Fibroblast of gingiva (primary cell): ENCODE measurements around the gene TNFRSF9.
"Not testable (repeated sequence)": the region's sequence is repeated elsewhere in the genome, so short reads cannot be mapped to it uniquely, and the experiment has no call there.

Experiments
- DNase-seq: peaks from one replicate; pipeline ENCODE4 v3.0.0-alpha.2; 2011; ENCODE audit warnings: low read depth

Gene TNFRSF9

DNA sequence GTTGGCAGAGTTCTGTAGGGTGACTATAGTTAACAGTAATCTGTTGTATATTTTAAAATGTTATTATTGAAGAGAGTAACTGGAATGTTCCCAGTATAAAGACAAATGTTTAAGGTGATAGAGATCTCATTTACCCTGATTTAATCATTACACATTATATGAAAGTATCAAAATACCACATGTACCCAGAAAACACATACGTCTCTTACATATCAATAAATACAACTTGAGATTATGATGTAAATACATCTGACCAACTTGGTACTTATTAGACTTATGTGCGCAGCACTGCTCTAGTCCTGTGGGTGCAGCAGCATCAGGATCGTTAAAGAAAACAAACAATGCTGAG lies 20.2 kb upstream of the TNFRSF9 start:
- DNase-seq: no peak

DNA sequence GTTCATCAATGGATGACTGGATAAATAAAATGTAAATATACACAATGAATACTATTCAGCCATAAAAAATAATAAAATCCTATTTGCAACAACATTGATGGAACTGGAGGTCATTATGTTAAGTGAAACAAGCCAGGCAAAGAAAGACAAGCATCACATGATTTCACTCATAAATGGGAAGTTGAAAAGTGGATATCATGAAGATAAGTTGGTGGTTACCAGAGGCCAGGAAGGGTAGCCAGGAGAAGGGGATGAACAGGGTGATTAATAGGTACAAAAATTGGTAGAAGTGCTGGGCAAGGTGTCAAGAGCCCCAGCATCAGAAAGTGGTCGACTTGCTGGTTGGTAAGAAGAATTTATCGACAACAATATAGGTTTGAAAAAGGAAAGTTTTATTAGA lies 19.5 kb upstream of the TNFRSF9 start:
- DNase-seq: no peak

DNA sequence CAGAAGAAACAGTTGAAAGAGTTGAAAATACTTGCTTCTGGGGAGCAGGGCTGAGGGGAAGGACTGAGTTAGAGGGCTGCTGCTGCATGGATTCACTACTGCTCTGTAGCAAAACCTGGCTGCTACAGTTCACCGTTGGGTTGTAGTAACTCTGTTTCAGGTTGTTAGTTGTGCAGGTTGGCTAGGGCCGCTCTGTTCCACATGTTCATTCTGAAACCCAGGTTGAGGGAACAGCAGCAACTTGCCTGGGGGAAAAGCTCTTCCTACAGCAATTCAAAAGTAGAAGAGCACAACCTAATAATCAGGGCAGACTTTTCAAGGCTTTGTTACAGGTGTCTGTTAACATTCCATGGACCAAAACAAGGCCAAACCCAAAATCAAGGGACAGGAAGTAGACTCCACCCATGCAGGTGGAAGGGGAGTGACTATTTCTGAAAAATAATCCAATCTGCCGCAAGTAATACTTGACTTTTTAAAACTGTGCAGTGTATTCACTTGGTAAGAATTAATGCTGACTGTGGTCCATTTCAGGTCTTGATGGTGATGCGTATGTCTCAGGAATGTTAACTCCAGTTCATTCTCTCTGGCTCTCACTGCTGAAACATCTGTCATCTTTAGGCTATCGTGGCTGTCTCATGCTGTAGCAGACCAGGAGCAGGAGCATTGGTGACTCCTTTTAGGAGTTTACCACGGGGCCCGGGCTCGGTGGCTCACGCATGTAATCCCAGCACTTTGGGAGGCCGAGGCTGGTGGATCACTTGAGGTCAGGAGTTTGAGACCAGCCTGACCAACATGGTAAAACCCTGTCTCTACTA lies 15.8 kb upstream of the TNFRSF9 start:
- no peak for DNase-seq

DNA sequence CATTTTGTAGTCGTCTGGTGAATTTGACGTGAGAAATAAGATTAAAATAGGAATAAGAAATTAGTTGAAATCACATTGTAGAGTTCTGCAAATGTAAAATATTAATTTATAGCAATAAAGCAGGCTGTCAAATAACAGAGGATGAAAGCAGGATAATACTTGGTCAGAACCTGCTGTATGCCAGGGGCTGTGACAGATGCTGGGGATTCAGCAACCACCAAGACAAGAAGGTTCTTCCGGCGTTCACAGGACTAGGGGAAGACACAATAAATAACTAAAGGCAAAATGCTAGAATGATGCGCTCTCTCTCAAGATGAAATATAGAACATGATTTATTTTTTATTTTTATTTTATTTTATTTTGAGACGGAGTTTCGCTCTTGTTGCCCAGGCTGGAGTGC lies 14.0 kb upstream of the TNFRSF9 start:
- DNase-seq: no peak

DNA sequence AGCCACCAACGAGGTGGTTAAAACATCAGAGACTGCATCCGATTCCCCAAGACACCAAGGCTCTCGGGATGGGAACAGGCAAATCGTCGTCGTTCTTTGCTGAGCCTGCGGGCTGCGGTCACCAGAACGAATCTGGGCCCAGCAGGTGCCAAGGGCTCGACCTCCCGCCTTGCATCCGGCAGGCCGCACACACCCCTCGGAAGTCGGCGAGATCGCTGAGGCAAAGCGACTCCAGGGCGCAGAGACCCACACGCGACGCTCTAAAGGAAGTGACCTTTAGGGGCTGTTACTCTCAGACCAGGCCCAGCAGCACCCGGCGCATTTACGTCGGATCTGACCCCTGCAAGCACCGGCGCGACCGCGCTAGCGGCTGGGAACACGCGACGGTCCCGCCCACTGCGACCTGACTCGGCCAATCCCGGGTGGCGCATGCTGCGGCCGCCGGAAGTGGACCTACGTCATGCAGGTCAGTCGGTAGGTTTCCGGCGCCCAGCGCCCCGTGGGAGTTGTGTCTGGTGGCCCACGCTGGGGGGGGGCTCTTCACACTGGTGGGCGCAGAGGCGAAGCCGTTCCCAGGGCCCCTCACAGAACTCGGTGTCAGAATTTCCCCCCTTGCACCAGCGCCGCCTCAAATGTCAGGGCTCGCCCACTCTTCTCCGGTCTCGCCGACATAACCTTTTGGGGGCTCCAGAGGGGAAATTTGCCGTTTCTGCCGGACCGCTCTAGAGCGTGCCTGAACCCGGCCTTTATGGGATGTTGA lies 13.4 kb upstream of the TNFRSF9 start:
- peak; percentile 90 for DNase-seq

DNA sequence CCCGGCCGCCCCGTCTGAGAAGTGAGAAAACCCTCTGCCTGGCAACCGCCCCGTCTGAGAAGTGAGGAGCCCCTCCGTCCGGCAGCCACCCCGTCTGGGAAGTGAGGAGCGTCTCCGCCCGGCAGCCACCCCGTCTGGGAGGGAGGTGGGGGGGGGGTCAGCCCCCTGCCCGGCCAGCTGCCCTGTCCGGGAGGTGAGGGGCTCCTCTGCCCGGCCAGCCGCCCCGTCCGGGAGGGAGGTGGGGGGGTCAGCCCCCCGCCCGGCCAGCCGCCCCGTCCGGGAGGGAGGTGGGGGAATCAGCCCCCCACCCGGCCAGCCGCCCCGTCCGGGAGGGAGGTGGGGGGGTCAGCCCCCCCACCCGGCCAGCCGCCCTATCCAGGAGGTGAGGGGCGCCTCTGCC lies 12.2 kb upstream of the TNFRSF9 start:
- DNase-seq: not testable (repeated sequence)

DNA sequence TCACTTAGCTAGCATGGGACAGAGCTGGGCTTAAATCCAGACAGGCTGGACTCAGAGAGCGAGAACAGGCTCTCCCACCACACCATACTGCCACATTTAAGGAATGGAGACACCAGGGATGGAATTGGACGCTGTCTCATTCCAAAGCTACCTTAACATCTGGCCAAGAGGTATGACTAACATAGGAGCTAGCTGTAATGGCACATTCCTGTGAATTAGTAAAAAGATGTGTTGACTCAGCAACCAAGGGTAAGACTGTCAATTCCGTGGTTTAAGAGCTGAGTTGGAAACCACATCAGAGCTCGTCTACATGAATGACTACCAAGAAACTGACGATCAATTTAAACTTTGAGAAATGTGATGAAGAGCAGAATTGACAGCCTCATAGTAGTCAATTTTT lies 8.3 kb upstream of the TNFRSF9 start:
- peak; percentile 35 for DNase-seq

DNA sequence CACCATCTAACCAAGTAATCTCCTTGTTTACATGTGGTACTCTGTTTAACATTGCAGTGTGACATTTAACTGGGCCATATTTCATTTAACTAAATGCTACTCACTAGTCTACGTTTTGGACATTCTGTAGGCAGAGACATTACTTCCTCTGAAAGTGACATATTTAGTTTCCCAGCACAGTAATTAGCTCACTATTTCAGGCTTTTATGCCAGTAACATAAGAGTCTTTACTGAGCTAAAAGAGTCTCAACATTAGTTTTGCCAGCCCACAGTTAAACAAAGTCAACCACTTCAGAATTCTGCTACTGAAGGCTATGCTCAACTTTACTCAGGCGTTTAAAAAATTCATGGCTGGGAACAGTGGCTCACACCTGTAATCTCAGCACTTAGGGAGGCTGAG lies 2.6 kb upstream of the TNFRSF9 start:
- no peak for DNase-seq

DNA sequence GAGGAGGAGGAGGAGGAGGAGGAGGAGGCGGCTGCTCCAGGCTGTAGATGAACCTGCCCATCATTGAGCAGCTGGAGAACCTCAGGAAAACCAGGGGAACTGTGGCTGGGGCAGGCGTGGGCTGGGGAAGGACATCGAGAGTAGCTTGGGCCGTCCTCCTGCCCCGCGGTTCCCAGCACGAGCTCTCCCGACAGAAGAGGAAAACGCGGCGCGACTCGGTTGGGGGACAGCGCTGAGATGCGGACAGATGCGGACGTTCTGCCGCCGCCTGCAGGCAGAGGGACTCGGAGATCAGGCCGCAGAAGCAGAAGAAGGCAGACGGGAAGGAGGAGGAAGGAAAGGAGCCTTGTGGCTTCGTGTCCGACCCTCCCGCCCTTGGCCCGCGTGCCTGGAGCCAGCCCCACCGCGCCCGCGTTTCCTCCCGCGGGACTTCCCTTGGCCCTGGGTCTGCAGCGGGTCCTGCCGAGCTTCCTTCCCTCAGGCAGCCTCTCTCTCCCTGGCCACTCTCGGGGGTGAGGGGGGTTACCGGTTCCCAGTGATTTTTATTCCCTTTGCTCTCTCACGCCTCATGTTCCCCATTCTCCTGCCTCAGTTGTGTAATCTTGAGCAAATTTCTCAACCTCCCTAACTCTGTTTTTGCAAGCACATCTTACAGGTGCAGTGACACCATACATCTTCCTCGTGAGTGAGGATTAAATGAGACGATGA lies 1.7 kb upstream of the TNFRSF9 start:
- DNase-seq: peak; percentile 52

DNA sequence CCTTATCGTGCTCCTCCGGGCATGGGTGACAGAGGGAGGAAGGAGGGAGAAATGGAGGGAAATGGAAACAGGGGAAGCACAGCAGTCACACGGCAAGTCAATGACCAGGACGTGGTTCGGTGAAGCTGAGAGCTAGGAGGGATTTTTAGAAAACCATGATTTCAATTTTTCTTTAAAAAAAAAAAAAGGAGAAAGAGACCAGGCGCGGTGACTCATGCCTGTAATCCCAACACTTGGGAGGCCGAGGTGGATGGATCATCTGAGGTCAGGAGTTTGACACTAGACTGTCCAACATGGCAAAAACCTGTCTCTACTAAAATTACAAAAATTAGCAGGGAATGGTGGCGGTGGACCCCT lies 776 bp upstream of the TNFRSF9 start:
- no peak for DNase-seq

DNA sequence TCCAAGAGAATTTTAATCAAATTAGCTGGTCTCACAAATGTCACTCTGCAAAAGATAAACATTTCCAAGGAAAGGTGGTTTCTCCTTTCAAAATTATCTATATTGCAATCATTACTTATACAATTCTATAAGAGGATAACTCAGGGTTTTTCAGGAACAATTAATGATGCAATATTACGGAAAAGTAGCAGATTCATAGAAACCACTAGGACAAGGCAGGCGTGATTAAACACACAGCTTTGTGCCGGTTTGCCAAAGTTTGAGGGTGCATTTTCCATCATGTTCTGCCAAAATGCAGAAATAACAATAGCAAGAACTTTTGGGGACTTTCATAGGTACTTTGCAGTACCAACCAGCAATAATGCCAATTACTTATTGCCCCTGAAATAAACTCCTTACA lies 605 bp downstream of the TNFRSF9 start:
- DNase-seq: no peak

DNA sequence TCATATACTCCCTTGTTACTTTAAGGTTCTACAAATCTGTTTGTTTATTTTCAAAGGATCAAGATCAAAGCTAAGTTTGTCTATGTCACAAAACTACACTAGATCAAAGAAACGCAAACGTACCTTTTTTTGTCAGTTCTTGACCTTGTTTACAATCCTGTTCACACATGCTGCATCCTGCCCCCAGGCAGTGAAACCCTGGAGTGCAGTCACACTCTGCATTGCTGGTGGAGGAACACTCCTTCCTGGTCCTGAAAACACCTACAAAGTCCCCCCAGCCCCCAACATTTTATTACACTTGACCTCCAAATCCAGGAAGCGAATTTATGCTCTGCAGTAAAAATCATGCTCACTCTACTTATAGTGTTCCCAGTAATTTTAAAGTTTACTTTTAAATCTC lies 2.6 kb downstream of the TNFRSF9 start:
- no peak for DNase-seq

DNA sequence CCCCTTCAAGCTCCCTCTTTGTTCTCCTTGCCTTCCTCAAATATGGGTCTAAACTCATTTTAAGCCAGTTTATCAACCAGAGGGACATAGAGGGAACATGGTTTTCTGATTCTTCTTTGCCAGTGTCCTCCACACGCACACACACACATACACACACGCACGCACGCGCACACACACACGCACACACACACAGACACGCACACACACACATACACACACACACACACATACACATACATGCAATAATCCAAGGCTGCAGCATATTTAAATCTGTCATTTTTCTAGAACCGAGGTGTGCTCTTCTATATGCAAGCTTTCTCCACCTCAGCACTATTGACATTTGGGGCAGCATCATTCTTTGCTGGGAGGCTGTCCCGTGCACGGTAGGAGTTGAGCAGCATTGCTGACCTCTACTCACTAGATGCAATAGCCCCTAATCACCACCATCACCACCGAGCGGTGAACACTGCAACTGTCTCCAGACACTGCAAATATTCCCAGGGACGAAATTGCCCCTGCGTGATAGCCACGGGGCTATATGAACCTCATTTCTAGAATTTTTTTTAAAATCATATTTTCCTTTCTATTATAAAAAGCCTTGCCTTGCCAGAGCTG lies 8.0 kb downstream of the TNFRSF9 start:
- no peak for DNase-seq

DNA sequence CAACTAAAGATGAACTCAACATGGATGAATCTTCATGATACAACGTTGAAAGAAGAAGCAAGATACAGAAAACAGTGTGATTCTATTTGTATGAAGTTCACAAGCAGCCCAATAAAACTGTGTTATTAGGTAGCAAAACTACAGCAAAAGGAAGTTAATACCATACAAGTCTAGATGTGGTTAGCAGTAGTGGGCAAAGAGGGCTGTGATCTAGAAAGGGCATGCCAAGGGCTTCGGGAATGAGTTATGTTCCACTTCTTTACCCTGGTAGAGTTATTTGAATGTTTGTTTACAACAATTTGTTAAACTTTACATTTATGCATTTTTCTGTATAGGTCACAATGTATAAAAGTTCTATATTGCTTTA lies 9.2 kb downstream of the TNFRSF9 start:
- no peak for DNase-seq

DNA sequence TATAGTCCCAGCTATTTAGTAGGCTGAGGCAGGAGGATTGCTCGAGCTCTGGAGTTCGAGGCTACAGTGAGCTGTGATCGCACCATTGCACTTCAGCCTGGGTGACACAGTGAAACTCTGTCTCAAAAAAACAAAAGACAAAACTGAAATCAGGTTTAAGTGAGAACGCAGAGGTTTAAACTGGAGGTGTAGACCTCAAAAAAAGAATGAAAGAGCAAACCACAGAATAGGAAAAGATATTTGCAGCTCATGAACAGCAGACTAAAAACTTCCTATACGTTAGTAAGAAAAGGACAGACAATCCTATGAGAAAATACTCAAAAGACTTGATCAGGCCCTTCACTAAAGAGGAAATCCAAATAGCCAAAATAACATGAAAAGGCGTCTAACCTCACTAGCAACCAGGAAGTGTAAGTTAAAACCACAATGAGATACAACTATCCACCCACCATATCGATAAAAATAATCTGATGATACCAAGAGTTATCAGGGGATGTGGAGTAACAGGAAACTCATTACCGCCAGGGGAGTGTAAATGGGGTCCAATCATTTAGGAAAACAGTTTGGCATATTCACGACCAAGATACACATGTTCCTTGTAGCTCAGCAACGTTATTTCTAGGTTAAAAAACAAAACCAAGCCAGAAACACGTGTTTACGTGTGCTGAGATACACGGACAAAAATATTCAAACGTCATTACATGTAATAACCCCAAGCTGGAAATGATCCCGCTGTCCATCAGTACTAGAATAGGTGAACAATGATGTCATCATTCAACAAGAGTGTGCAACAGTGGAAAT lies 9.8 kb downstream of the TNFRSF9 start:
- no peak for DNase-seq

DNA sequence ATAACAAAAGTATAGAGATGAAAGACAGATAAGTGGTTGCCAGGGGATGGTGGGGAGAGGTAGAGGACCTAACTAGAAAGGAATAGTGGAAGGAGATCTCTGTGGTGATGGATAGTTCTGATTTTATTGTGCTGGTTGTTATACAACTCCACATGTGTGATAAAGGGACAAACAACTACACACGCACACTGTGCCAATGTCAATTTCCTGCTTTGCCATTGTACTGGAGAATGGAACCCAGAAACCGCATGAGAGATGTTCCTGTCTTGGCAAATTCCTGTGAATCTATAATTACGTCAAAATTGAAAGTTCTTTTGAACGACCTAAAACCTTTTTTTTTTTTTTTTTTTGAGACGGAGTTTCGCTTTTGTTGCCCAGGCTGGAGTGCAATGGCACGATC lies 11.0 kb downstream of the TNFRSF9 start:
- DNase-seq: no peak

DNA sequence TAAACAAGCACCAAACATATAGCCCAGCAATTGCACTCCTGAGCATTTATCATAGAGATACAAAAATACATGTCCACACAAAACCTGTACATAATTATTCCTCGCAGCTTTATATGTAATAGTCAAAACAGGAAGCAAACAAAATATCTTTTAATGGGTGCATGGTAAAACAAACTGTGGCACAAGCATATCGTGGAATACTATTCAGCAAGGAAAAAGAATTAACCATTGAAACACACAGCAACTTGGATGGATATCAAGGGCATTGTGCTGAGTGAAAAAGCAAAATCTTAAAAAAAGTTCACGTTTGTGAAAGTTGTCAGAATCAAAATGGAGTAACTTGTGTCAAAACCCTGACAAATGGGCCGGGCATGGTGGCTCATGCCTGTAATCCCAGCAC lies 12.4 kb downstream of the TNFRSF9 start:
- DNase-seq: no peak

DNA sequence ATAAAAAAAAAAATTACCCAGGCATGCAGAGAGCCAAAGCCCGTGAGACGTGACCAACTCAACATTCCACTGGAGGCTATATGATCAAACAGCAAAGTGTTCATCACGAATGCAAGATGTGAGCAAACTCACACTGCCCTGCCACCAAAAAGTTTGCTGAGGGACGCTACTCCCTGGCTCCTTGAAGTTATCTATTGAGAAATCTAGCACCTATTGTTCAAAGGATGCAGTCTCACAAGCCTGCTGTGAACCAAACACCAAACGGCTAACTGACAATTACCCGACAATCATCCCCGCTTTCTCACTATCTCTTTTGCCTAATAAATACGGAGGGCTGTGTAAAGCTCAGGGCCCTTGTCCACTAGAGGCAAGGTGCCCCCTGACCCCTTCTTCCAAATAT lies 13.6 kb downstream of the TNFRSF9 start:
- DNase-seq: not testable (repeated sequence)

DNA sequence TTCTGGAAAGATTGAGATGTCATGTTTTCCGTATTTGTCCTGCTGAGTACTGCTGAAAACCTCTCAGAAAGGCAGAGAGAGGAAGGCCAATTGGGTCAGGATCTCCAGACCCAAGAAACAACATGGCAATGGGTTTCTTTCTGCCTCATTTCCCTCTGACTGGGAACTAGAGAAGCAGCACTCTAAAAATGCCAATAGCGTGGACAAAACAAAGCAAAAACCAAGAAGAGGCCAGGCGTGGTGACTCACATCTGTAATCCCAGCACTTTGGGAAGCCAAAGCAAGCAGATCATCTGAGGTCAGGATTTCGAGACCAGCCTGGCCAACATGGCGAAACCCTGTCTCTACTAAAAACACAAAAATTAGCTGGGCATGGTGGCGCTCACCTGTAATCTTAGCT lies 18.3 kb downstream of the TNFRSF9 start:
- peak; percentile 75 for DNase-seq

DNA sequence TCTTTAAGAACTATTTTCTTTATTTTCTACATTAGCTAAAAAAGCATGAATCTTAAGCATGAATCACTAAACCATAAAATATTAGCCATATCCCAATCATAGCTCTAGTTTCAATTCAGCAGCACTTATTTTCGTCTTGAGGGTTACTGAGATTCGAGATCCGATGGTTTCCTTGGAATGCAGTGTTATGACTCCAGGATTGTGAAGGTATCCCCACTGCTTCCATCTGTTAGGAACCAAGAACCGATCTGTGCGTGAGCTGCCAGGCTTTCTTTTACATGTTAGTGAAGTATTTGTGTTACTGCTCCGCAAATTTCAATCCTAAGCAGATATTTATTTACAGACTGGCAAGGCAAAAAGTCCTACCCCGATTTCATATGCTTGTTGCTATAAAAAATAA lies 18.8 kb downstream of the TNFRSF9 start:
- DNase-seq: no peak

DNA sequence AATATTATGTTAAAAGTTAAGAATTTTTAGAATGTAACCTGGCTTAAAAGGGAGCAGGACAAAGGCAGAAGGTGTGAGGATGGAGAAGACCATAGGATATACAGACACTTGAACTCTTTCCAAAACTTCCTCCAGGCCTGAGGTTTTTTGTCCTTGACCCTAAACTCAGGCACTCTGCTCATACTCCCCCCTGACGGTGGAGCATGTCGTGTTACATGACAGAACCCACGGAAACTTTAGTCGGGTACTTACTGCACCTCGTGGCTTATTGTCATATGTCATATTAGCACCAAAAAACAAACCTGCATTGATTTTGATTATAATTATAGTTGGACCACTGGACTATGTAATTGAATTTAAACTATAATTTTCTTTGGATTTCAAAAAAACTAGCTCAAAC lies 20.8 kb downstream of the TNFRSF9 start:
- no peak for DNase-seq

DNA sequence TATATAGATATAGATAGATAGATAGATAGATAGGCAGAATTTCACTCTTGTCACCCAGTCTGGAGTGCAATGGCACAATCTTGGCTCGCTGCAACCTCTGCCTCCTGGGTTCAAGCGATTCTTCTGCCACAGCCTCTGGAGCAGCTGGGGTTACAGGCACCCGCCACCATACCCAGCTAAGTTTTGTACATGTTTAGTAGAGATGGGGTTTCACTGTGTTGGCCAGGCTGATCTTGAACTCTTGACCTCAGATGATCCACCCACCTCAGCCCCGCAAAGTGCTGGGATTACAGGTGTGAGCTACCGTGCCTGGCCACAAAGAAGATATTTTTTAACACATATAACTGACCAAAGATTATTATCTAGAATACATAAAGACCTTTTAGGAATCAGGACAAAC lies 22.7 kb downstream of the TNFRSF9 start:
- DNase-seq: not testable (repeated sequence)
